ENCODE measurements around the gene STK4. TPM values are rescaled to one million over a fixed set of nuclear protein-coding genes. Genes with fewer than 3 reads are reported as not detected.
"Not testable (repeated sequence)": the region's sequence is repeated elsewhere in the genome, so short reads cannot be mapped to it uniquely, and the experiment has no call there.

Gene STK4
- total RNA-seq, 1 donor = 372 TPM

DNA sequence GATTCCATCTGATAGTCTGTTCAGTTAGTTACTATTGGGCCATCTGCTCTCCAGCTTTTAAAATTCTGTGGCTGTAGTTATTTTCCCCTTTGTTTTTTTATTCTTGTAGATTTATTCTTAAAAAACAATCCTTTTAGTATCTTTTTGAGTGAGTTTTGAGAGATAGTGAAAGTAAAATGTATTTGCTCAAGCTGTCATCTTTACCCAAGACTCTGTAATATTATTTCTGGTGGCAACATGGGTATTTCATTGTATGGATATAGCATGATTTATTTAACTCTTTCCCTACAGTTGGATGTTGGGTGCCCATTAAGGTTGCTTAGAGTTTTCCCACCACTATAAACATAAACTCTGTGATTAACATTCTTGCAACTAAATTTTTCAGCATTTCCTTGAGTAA lies 24.6 kb downstream of the STK4 start:
- Histone ChIP-seq H3K9me3 (ENCODE audit: low read depth, low read length) (no peaks in the 10 kb centered on the region), H3K27me3 (ENCODE audit: insufficient read depth, low read length) (no peaks in the 10 kb centered on the region), H3K4me3 (ENCODE audit: low read length) (peak overlapping the region; percentile 15), H3K4me1 (ENCODE audit: insufficient read depth, low read length) (peaks cover 49% of the 10 kb centered on the region)

DNA sequence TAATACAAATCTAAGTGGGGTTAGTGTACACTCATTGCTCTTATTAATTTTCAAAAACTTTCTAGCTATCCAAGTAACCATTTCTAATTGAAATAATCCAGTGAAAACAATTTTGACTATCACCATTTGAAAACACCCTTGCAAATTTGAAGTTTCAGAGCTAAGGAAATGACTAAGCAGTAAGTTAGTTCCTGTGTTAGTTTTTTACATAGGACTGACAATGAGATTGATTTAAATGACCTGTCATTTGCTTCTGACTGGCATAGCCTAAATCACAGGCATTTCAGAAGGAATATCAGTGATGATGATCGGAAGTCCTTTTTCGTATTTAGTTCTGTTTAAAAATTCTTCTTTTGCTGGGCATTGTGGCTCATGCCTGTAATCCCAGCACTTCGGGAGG lies 27.0 kb downstream of the STK4 start:
- Histone ChIP-seq H3K27me3 (ENCODE audit: insufficient read depth, low read length) (no peaks in the 10 kb centered on the region), H3K4me3 (ENCODE audit: low read length) (no peak overlapping the region), H3K4me1 (ENCODE audit: insufficient read depth, low read length) (peaks cover 48% of the 10 kb centered on the region), H3K9me3 (ENCODE audit: low read depth, low read length) (no peaks in the 10 kb centered on the region)

DNA sequence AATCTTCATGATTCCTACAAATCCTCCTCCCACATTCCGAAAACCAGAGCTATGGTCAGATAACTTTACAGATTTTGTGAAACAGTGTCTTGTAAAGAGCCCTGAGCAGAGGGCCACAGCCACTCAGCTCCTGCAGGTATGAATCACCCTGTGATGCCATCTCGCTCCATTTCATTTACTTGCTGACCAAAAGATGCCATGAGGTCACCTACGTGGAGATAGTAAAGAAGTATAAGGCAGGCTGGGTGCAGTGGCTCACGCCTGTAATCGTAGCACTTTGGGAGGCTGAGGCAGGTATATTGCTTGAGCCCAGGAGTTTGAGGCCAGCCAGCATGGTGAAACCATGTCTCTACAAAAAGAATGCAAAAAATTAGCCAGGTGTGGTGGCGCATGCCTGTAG lies 30.9 kb downstream of the STK4 start:
- H3K4me1 ChIP-seq (ENCODE audit: insufficient read depth, low read length) = peaks cover 26% of the 10 kb centered on the region
- no peak overlapping the region for H3K4me3 ChIP-seq (ENCODE audit: low read length)
- no peaks in the 10 kb centered on the region for H3K9me3 ChIP-seq (ENCODE audit: low read depth, low read length)
- no peaks in the 10 kb centered on the region for H3K27me3 ChIP-seq (ENCODE audit: insufficient read depth, low read length)

DNA sequence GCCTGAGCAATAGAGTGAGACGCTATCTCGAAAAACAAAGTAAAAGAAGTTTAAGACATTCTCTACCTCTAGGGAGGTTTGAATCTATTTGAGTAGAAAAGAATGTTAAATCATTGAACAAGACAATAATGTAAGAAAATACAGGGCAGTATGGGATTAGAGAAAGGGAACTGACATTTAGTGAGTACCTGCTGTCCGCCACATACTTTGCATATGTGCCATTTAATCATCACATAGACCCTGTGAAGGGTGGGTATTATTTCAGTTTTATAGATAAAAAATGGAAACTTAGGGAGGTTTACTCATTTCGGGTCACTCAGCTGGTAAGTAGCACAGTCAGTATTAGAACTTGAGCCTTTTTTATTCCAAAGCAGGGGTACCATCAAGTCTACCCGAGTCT lies 31.4 kb downstream of the STK4 start:
- Histone ChIP-seq H3K27me3 (ENCODE audit: insufficient read depth, low read length) (no peaks in the 10 kb centered on the region), H3K4me1 (ENCODE audit: insufficient read depth, low read length) (peaks cover 21% of the 10 kb centered on the region), H3K4me3 (ENCODE audit: low read length) (no peak overlapping the region), H3K9me3 (ENCODE audit: low read depth, low read length) (no peaks in the 10 kb centered on the region)

DNA sequence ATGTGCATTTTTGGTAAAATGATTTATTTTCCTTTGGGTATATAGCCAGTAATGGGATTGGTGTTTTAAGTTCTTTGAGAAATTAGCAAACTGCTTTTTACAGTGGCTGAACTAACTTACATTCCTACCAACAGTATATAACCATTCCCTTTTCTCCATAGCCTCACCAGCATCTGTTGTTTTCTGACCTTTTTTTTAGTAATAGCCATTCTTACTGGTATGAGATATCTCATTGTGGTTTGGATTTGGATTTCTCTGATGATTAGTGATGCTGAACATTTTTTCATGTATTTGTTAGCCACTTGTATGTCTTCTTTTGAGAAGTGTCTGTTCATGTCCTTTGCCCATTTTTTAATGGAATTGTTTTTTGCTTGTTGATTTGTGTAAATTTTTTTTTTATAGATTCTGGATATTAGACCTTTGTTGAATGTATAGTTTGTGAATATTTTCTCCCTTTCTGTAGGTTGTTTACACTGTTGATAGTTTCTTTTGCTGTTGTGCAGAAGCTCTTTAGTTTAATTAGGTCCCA lies 42.3 kb downstream of the STK4 start:
- Histone ChIP-seq H3K27me3 (ENCODE audit: insufficient read depth, low read length) (no peaks in the 10 kb centered on the region), H3K9me3 (ENCODE audit: low read depth, low read length) (no peaks in the 10 kb centered on the region), H3K4me3 (ENCODE audit: low read length) (no peak overlapping the region), H3K4me1 (ENCODE audit: insufficient read depth, low read length) (peaks cover 3% of the 10 kb centered on the region)

DNA sequence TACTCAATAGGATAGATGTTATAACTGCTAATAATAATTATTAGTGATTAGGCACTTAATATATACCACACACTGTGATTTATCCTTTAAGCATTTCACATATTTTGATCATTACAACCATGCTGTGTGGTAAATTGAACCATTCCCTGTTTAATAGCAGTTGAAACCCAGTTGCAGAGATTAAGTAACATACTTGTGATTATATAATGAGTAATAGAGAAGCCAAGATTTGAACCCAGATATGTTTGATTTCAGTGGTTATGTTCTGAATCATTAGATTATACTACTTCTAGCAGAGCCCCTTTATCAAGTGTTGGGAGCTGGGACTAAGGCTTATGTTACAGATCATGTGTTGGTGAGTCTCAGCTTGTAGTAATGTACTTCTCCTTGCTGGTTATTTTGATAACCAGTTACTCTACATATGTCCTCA lies 44.1 kb downstream of the STK4 start:
- no peaks in the 10 kb centered on the region for H3K9me3 ChIP-seq (ENCODE audit: low read depth, low read length)
- H3K4me3 ChIP-seq (ENCODE audit: low read length) = no peak overlapping the region
- H3K27me3 ChIP-seq (ENCODE audit: insufficient read depth, low read length) = no peaks in the 10 kb centered on the region
- peaks cover 3% of the 10 kb centered on the region for H3K4me1 ChIP-seq (ENCODE audit: insufficient read depth, low read length)

DNA sequence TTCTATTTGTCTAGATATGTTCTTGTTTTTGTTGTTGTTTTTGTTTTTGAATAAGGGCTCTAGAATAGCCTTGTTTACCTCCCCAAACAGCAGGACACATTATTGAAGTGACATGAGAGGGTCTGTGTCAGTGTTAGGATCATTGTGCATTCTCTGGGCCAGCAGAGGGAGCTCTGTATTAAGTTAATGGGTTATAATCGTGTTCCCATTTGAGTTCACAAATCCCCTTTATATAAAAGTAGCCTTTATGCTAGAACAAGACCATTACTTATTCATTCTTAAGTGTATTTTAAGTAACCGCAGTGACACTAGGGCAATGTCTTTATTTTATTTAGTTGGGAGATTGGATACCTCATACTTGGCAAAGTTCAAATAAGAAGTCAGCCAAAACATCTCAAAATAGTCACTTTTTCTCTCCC lies 44.8 kb downstream of the STK4 start:
- Histone ChIP-seq H3K4me1 (ENCODE audit: insufficient read depth, low read length) (peaks cover 3% of the 10 kb centered on the region), H3K4me3 (ENCODE audit: low read length) (no peak overlapping the region), H3K9me3 (ENCODE audit: low read depth, low read length) (no peaks in the 10 kb centered on the region), H3K27me3 (ENCODE audit: insufficient read depth, low read length) (no peaks in the 10 kb centered on the region)

DNA sequence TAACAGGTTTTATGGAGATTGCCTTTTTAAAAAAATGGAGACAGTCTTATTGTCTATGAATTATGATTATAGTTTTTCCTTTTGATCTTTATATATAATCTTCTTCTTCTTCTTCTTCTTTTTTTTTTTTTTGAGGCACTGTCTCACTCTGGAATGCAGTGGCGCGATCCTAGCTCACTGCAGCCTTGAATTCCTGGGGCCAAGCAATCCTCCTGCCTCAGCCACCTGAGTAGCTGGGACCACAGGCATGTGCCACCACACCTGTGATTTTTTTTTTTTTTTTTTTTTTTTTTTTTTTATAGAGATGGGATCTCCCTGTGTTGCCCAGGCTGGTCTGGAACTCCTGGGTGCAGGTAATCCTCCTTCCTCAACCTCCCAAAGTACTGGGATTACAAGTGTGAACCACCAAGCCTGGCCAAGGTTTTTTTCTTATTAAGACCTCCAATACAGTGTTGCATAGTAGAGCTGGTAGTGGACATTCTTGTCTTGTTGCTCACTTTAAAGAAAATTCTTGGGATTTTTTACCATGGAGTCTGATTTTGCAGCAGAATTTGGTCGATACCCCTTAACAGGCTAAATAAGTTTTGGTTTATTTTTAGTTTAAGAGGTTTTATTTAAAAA lies 46.5 kb downstream of the STK4 start:
- Histone ChIP-seq H3K4me1 (ENCODE audit: insufficient read depth, low read length) (peaks cover 3% of the 10 kb centered on the region), H3K4me3 (ENCODE audit: low read length) (no peak overlapping the region), H3K9me3 (ENCODE audit: low read depth, low read length) (no peaks in the 10 kb centered on the region), H3K27me3 (ENCODE audit: insufficient read depth, low read length) (no peaks in the 10 kb centered on the region)

DNA sequence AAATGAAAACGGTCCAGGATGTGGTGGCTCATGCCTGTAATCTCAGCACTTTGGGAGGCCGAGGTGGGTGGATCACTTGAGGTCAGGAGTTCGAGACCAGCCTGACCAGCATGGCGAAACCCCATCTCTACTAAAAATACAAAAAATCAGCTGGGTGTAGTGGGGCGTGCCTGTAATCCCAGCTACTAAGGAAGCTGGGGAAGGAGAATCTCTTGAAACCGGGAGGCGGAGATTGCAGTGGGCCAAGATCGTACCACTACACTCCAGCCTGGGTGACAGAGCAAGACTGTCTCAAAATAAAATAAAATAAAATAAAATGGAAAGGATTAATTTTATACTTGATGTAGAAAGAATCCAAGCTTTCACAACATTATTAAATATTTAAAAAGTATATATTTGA lies 47.8 kb downstream of the STK4 start:
- H3K9me3 ChIP-seq (ENCODE audit: low read depth, low read length); H3K27me3 ChIP-seq (ENCODE audit: insufficient read depth, low read length); H3K4me3 ChIP-seq (ENCODE audit: low read length); H3K4me1 ChIP-seq (ENCODE audit: insufficient read depth, low read length): not testable (repeated sequence)

DNA sequence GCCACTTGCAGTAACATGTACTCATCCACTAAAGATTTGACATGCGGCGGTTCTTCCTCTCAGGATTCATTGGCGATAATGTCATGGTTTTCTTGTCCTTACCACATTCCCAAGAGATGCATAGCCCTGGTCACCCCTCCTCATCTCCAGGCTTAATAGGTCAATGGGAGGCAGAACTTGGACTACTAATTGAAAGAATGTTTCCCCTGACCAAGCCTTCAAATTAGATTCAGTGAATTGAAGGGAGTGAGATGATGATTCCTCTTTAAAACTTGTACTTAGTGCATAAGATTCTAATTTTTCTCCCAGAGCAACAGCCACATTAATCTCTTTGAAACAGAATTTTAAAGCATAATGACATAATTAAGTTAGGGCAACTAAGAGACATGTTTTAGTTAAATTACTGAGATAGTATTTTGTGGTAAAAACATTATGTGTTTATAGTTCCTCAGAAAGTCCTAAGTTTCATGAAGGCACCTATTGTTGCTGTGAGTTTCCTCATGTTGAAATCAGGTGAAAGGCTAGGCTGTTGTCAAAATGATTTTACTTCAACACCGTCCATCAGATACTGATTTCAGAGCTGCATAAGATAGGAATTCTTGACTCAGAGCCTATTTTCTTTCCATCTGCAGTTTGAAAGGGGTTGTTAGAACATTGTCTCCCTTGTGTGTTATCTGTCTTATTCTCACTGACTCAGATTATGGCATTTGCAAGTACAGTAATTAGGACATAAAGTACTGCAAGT lies 48.5 kb downstream of the STK4 start:
- H3K9me3 ChIP-seq (ENCODE audit: low read depth, low read length) = no peaks in the 10 kb centered on the region
- peaks cover 3% of the 10 kb centered on the region for H3K4me1 ChIP-seq (ENCODE audit: insufficient read depth, low read length)
- H3K27me3 ChIP-seq (ENCODE audit: insufficient read depth, low read length) = no peaks in the 10 kb centered on the region
- H3K4me3 ChIP-seq (ENCODE audit: low read length) = no peak overlapping the region

DNA sequence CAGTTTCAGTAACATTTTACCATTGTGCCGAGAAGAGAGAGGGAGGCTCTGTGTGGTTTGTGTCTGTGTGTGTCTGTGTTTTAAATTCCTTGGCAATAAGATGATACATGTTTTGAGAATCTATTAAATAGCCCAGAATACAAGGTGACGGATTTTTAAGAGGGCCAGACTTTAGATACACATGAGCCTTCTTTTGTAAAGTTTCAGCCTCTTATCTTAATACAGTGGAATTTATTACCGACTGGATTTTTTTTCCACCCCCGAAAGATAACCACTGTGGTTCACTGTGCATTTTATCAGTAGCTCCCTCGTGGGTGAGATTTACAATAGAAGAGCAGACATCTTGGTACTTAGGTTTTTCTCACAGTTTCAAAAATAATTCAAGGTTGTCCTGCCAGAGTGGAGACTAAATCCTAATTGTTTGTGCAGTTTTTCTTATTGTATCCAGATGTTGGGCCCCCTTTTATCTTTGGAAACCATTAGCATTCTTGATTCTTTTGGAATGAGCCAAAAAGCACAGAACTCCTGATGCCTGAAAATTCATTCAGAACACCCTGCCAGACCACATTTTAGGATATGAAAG lies 49.9 kb downstream of the STK4 start:
- Histone ChIP-seq H3K9me3 (ENCODE audit: low read depth, low read length) (no peaks in the 10 kb centered on the region), H3K27me3 (ENCODE audit: insufficient read depth, low read length) (no peaks in the 10 kb centered on the region), H3K4me3 (ENCODE audit: low read length) (no peak overlapping the region), H3K4me1 (ENCODE audit: insufficient read depth, low read length) (peaks cover 3% of the 10 kb centered on the region)

DNA sequence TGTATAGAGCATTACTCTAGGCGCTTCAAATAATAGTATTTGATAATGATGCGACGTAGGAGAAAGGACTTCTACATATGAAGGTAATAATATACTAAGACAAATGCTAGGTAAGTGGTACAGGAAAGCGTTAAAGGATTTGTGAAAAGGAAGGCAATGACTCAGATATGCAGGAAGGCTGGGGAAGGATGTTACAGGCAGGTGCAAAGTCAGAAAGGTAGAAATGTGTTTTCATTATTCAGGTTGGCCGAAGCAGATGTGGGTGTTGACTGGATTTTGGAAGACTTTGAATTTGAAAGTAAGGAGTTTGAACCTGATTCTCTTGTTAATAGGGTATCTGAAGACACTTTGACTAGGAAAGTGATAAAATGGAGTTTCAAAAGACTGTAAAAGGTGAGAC lies 51.0 kb downstream of the STK4 start:
- Histone ChIP-seq H3K4me3 (ENCODE audit: low read length) (no peak overlapping the region), H3K27me3 (ENCODE audit: insufficient read depth, low read length) (no peaks in the 10 kb centered on the region), H3K9me3 (ENCODE audit: low read depth, low read length) (no peaks in the 10 kb centered on the region), H3K4me1 (ENCODE audit: insufficient read depth, low read length) (peaks cover 3% of the 10 kb centered on the region)

DNA sequence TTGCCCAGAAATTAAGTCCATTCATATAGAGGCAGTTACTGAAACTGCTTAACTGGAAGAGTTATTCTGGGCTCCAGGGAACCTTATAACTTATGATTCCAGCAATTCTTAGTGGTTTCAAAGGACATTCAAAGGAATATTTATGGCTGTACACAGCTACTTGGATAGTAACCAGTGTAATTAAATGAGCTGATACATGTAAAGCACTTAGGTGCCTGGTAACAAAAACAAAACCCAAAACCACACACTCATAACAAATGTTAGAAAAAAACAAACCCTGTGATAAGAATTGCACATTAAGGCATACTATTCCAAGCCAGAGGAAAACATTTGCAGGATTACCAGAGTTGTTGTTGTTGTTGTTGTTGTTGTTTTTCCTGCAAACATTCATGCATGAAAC lies 51.5 kb downstream of the STK4 start:
- no peaks in the 10 kb centered on the region for H3K27me3 ChIP-seq (ENCODE audit: insufficient read depth, low read length)
- H3K4me1 ChIP-seq (ENCODE audit: insufficient read depth, low read length) = peaks cover 2% of the 10 kb centered on the region
- H3K9me3 ChIP-seq (ENCODE audit: low read depth, low read length) = no peaks in the 10 kb centered on the region
- H3K4me3 ChIP-seq (ENCODE audit: low read length) = no peak overlapping the region

DNA sequence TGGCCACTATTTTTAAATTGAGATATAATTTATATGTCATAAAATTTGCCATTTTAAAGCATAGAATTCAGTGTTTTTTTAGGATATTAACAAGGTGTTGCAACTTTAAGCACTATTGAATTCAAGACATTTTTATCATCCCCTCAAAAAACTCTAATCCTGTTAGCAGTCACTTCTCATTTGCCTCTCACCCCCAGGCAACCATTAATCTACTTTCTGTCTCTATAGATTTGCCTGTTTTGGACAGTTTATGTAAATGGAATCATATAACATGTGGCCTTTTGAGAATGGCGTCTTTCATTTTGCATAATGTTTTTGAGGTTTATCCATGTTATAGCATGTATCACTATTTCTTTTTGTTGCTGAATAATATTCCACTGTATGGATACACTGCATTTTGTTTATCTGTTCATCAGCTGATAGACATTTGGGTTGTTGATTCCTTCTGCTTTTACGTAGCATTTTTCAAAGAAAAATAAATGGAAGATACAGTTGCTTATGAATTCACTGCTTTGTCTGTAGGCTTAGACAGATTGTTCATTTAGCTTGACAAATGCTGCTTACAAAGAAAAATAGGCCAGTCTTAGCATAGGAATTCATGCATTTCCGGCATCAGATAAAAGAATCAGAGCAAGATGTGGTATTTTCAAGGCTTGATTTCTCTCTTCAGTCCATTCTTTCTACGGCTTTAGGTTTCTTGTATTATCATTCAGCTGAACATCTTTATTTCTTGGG lies 52.9 kb downstream of the STK4 start:
- Histone ChIP-seq H3K4me1 (ENCODE audit: insufficient read depth, low read length) (no peaks in the 10 kb centered on the region), H3K27me3 (ENCODE audit: insufficient read depth, low read length) (no peaks in the 10 kb centered on the region), H3K4me3 (ENCODE audit: low read length) (no peak overlapping the region), H3K9me3 (ENCODE audit: low read depth, low read length) (no peaks in the 10 kb centered on the region)

DNA sequence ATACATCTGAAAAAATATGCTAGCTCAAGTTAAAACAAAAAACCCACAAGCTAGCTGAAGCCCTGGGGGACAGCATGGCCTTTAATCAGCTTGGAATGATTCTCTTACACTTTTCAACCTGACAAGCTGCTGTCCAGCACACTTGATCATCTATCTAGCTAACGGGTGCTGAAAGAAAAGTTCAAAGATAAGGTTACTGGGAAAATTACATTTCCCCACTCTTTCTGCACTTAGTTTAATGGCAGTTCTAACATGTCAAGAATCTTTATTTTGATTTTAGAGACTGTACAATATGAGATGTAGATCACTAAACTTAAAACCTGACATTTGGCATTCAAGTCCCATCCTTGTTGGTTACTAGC lies 53.4 kb downstream of the STK4 start:
- no peaks in the 10 kb centered on the region for H3K27me3 ChIP-seq (ENCODE audit: insufficient read depth, low read length)
- H3K9me3 ChIP-seq (ENCODE audit: low read depth, low read length) = no peaks in the 10 kb centered on the region
- H3K4me3 ChIP-seq (ENCODE audit: low read length) = no peak overlapping the region
- H3K4me1 ChIP-seq (ENCODE audit: insufficient read depth, low read length) = no peaks in the 10 kb centered on the region

Data from mononuclear cell (primary cell).